Measurements from ENCODE around the gene TANK. TPM values are rescaled to one million over a fixed set of nuclear protein-coding genes. Genes with fewer than 3 reads are reported as not detected.

The TANK gene
- polyA plus RNA-seq: 10 to 100 TPM; 24.1 to 25.0 TPM

- H3K27me3 ChIP-seq (ENCODE audit: control insufficient read depth in 1 of 2, insufficient read depth in 2 of 2, low read length in 2 of 2): no peaks in the 10 kb centered on the region
- H3K4me1 ChIP-seq (ENCODE audit: control insufficient read depth in 2 of 2, insufficient read depth in 2 of 2, low read length in 1 of 2): no peaks in the 10 kb centered on the region
- peak within 1 kb of the TSS; percentile 86 to 98 for H3K4me3 ChIP-seq (ENCODE audit: low read depth in 1 of 2, low read length in 2 of 2)
- H3K9me3 ChIP-seq (ENCODE audit: control insufficient read depth in 2 of 2, insufficient read depth in 1 of 2, low read depth in 1 of 2, low read length in 1 of 2): no peaks in the 10 kb centered on the region
- peak within 1 kb of the TSS; percentile 93 to 100 for H3K27ac ChIP-seq (ENCODE audit: low read depth in 2 of 2, low read length in 1 of 2)
- 0% methylated on average over 50 of the region's 50 CpGs for WGBS, 2 donors
- no peaks in the 10 kb centered on the region for H3K36me3 ChIP-seq (ENCODE audit: control insufficient read depth in 2 of 2, insufficient read depth in 2 of 2, low read length in 1 of 2)
These were observed at the start of gene TANK for GRCh38 chr2:161160226-161161073. Gene TANK, plus strand, starts transcription at chr2:161160428. Its CDS starts 19,235 bp downstream, at chr2:161179663.

GRCh38 chr2:161111531-161111930 lies 48.7 kb upstream of the TANK start:
- Histone ChIP-seq H3K9me3 (ENCODE audit: control insufficient read depth in 2 of 2, insufficient read depth in 1 of 2, low read depth in 1 of 2, low read length in 1 of 2) (no peaks in the 10 kb centered on the region), H3K4me1 (ENCODE audit: control insufficient read depth in 2 of 2, insufficient read depth in 2 of 2, low read length in 1 of 2) (no peaks in the 10 kb centered on the region), H3K36me3 (ENCODE audit: control insufficient read depth in 2 of 2, insufficient read depth in 2 of 2, low read length in 1 of 2) (no peaks in the 10 kb centered on the region), H3K4me3 (ENCODE audit: low read depth in 1 of 2, low read length in 2 of 2) (no peak overlapping the region), H3K27me3 (ENCODE audit: control insufficient read depth in 1 of 2, insufficient read depth in 2 of 2, low read length in 2 of 2) (no peaks in the 10 kb centered on the region), H3K27ac (ENCODE audit: low read depth in 2 of 2, low read length in 1 of 2) (no peak overlapping the region)
- 89 to 90% methylated on average over 2 of the region's 2 CpGs for WGBS, 2 donors

GRCh38 chr2:161112908-161113307 lies 47.3 kb upstream of the TANK start:
- no peaks in the 10 kb centered on the region for H3K9me3 ChIP-seq (ENCODE audit: control insufficient read depth in 2 of 2, insufficient read depth in 1 of 2, low read depth in 1 of 2, low read length in 1 of 2)

DNA sequence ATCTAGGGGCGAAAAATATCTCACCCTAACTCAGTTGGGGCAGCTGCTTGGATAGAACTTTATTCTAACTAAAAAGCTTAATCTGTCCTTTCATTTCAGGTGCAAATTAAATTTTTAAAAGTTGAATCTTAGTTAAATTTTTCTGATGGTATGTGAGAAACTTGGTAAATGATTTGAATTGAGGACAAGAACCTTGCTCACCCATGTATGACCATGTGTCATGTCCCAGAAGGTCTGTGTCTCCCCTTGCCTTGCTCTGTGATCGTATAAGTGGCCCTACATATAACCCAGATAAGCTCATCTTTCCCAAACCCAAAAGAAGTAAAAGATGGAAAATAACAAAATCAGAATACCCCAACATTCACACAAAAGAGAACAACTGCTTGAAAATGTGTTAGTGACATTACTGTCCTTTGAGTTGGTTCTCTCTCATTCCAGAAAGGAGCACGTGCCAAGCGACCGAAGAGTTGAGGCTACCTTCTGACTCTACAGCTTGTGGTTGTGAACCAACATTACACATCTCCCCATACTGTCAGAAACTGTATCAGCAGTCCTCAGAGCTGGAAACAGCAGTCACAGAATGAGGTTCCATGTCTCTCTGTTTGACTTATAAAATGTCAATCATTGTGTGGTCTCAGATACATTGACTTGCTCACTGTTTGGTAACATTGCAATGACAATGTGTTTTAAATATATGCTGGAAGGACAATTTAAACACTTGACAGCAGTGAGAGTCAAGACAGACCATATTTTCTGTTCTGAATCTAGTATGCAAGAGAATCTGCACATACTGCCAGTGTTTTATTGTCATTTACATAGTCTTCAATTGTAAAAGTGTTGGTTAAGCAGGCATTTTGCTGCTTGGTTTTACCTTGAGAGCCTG lies 46.3 kb upstream of the TANK start:
- no peaks in the 10 kb centered on the region for H3K9me3 ChIP-seq (ENCODE audit: control insufficient read depth in 2 of 2, insufficient read depth in 1 of 2, low read depth in 1 of 2, low read length in 1 of 2)
- no peaks in the 10 kb centered on the region for H3K36me3 ChIP-seq (ENCODE audit: control insufficient read depth in 2 of 2, insufficient read depth in 2 of 2, low read length in 1 of 2)
- no peaks in the 10 kb centered on the region for H3K4me1 ChIP-seq (ENCODE audit: control insufficient read depth in 2 of 2, insufficient read depth in 2 of 2, low read length in 1 of 2)
- no peak overlapping the region for H3K4me3 ChIP-seq (ENCODE audit: low read depth in 1 of 2, low read length in 2 of 2)
- no peak overlapping the region for H3K27ac ChIP-seq (ENCODE audit: low read depth in 2 of 2, low read length in 1 of 2)
- WGBS, 2 donors: 88 to 96% methylated on average over 5 of the region's 5 CpGs
- H3K27me3 ChIP-seq (ENCODE audit: control insufficient read depth in 1 of 2, insufficient read depth in 2 of 2, low read length in 2 of 2): no peaks in the 10 kb centered on the region

More at GRCh38 chr2:161112908-161113307, 47.3 kb upstream of the TANK start:
- 84 to 85% methylated on average over 1 of the region's 1 CpG for WGBS, 2 donors
- no peak overlapping the region for H3K4me3 ChIP-seq (ENCODE audit: low read depth in 1 of 2, low read length in 2 of 2)
- H3K27ac ChIP-seq (ENCODE audit: low read depth in 2 of 2, low read length in 1 of 2): no peak overlapping the region
- H3K4me1 ChIP-seq (ENCODE audit: control insufficient read depth in 2 of 2, insufficient read depth in 2 of 2, low read length in 1 of 2): no peaks in the 10 kb centered on the region
- H3K36me3 ChIP-seq (ENCODE audit: control insufficient read depth in 2 of 2, insufficient read depth in 2 of 2, low read length in 1 of 2): no peaks in the 10 kb centered on the region
- no peaks in the 10 kb centered on the region for H3K27me3 ChIP-seq (ENCODE audit: control insufficient read depth in 1 of 2, insufficient read depth in 2 of 2, low read length in 2 of 2)

DNA sequence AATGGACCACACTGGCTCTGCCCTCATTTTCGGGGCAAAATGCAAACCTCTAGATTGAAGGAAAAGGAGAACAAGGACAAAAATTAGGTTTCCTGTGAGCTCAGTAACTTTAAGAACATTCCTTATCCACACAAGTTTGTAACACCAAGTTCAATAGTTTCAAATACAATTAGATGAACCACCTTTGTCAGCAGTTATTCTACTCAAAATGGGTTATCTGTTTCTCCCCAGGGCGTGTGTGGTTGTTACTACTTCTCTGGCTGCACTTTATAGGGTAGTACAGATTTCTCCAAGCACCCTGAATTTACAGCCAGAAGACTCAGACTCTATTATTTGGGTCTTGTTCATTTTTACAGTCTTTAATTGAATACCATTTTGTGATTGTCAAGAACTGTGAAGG lies 45.0 kb upstream of the TANK start:
- Histone ChIP-seq H3K27ac (ENCODE audit: low read depth in 2 of 2, low read length in 1 of 2) (no peak overlapping the region), H3K4me3 (ENCODE audit: low read depth in 1 of 2, low read length in 2 of 2) (no peak overlapping the region), H3K36me3 (ENCODE audit: control insufficient read depth in 2 of 2, insufficient read depth in 2 of 2, low read length in 1 of 2) (no peaks in the 10 kb centered on the region), H3K9me3 (ENCODE audit: control insufficient read depth in 2 of 2, insufficient read depth in 1 of 2, low read depth in 1 of 2, low read length in 1 of 2) (no peaks in the 10 kb centered on the region), H3K4me1 (ENCODE audit: control insufficient read depth in 2 of 2, insufficient read depth in 2 of 2, low read length in 1 of 2) (no peaks in the 10 kb centered on the region), H3K27me3 (ENCODE audit: control insufficient read depth in 1 of 2, insufficient read depth in 2 of 2, low read length in 2 of 2) (no peaks in the 10 kb centered on the region)
- WGBS, 2 donors: 93 to 94% methylated on average over 2 of the region's 2 CpGs

- Histone ChIP-seq H3K27ac (ENCODE audit: low read depth in 2 of 2, low read length in 1 of 2) (no peak overlapping the region), H3K4me1 (ENCODE audit: control insufficient read depth in 2 of 2, insufficient read depth in 2 of 2, low read length in 1 of 2) (no peaks in the 10 kb centered on the region), H3K4me3 (ENCODE audit: low read depth in 1 of 2, low read length in 2 of 2) (no peak overlapping the region), H3K36me3 (ENCODE audit: control insufficient read depth in 2 of 2, insufficient read depth in 2 of 2, low read length in 1 of 2) (no peaks in the 10 kb centered on the region), H3K9me3 (ENCODE audit: control insufficient read depth in 2 of 2, insufficient read depth in 1 of 2, low read depth in 1 of 2, low read length in 1 of 2) (no peaks in the 10 kb centered on the region), H3K27me3 (ENCODE audit: control insufficient read depth in 1 of 2, insufficient read depth in 2 of 2, low read length in 2 of 2) (no peaks in the 10 kb centered on the region)
- WGBS, 2 donors: 71 to 73% methylated on average over 3 of the region's 3 CpGs
These were observed 44.4 kb upstream of the TANK start for GRCh38 chr2:161115605-161116380.

GRCh38 chr2:161116509-161116908 lies 43.7 kb upstream of the TANK start:
- Histone ChIP-seq H3K9me3 (ENCODE audit: control insufficient read depth in 2 of 2, insufficient read depth in 1 of 2, low read depth in 1 of 2, low read length in 1 of 2) (no peaks in the 10 kb centered on the region), H3K36me3 (ENCODE audit: control insufficient read depth in 2 of 2, insufficient read depth in 2 of 2, low read length in 1 of 2) (no peaks in the 10 kb centered on the region), H3K4me1 (ENCODE audit: control insufficient read depth in 2 of 2, insufficient read depth in 2 of 2, low read length in 1 of 2) (no peaks in the 10 kb centered on the region), H3K27me3 (ENCODE audit: control insufficient read depth in 1 of 2, insufficient read depth in 2 of 2, low read length in 2 of 2) (no peaks in the 10 kb centered on the region), H3K27ac (ENCODE audit: low read depth in 2 of 2, low read length in 1 of 2) (no peak overlapping the region), H3K4me3 (ENCODE audit: low read depth in 1 of 2, low read length in 2 of 2) (no peak overlapping the region)
- 81 to 84% methylated on average over 5 of the region's 5 CpGs for WGBS, 2 donors

- Histone ChIP-seq H3K27me3 (ENCODE audit: control insufficient read depth in 1 of 2, insufficient read depth in 2 of 2, low read length in 2 of 2) (no peaks in the 10 kb centered on the region), H3K27ac (ENCODE audit: low read depth in 2 of 2, low read length in 1 of 2) (no peak overlapping the region), H3K36me3 (ENCODE audit: control insufficient read depth in 2 of 2, insufficient read depth in 2 of 2, low read length in 1 of 2) (no peaks in the 10 kb centered on the region), H3K4me1 (ENCODE audit: control insufficient read depth in 2 of 2, insufficient read depth in 2 of 2, low read length in 1 of 2) (no peaks in the 10 kb centered on the region), H3K9me3 (ENCODE audit: control insufficient read depth in 2 of 2, insufficient read depth in 1 of 2, low read depth in 1 of 2, low read length in 1 of 2) (no peaks in the 10 kb centered on the region), H3K4me3 (ENCODE audit: low read depth in 1 of 2, low read length in 2 of 2) (no peak overlapping the region)
- WGBS, 2 donors: 77 to 87% methylated on average over 2 of the region's 2 CpGs
These were observed 42.7 kb upstream of the TANK start for GRCh38 chr2:161117506-161117905.

GRCh38 chr2:161118722-161119121 lies 41.5 kb upstream of the TANK start:
- Histone ChIP-seq H3K36me3 (ENCODE audit: control insufficient read depth in 2 of 2, insufficient read depth in 2 of 2, low read length in 1 of 2) (no peaks in the 10 kb centered on the region), H3K4me3 (ENCODE audit: low read depth in 1 of 2, low read length in 2 of 2) (no peak overlapping the region), H3K9me3 (ENCODE audit: control insufficient read depth in 2 of 2, insufficient read depth in 1 of 2, low read depth in 1 of 2, low read length in 1 of 2) (no peaks in the 10 kb centered on the region), H3K27ac (ENCODE audit: low read depth in 2 of 2, low read length in 1 of 2) (no peak overlapping the region), H3K4me1 (ENCODE audit: control insufficient read depth in 2 of 2, insufficient read depth in 2 of 2, low read length in 1 of 2) (no peaks in the 10 kb centered on the region), H3K27me3 (ENCODE audit: control insufficient read depth in 1 of 2, insufficient read depth in 2 of 2, low read length in 2 of 2) (no peaks in the 10 kb centered on the region)
